ENCODE results near the gene TTC3.
"Not testable (repeated sequence)": the region's sequence is repeated elsewhere in the genome, so short reads cannot be mapped to it uniquely, and the experiment has no call there.

- not testable (repeated sequence) for TF ChIP-seq CTCF (IDR thresholded peaks at IDR 0.05; ENCODE audit: borderline replicate concordance, extremely low read depth, low read length, poor library complexity, severe bottlenecking); EZH2 (IDR thresholded peaks at IDR 0.05; ENCODE audit: borderline replicate concordance, low read depth, low read length, severe bottlenecking)
Measured at GRCh38 chr21:37102746-37103145, 29.7 kb downstream of the TTC3 start.

All from DND-41 (cell line).